Mononuclear cell (primary cell): ENCODE measurements around the gene LPXN. TPM values are rescaled to one million over a fixed set of nuclear protein-coding genes. Genes with fewer than 3 reads are reported as not detected.

Experiments
- H3K27me3 ChIP-seq: 2 replicates; pipeline ENCODE4 v1.6.0; 2011; ENCODE audit warnings: low read length, control low read depth; ENCODE audit not compliant: insufficient read depth
- H3K4me1 ChIP-seq: 2 replicates; pipeline ENCODE4 v1.5.1; 2011; ENCODE audit warnings: mild to moderate bottlenecking, low read length, control low read depth; ENCODE audit not compliant: insufficient read depth
- H3K4me3 ChIP-seq: 2 replicates; pipeline ENCODE4 v1.5.1; 2011; ENCODE audit warnings: mild to moderate bottlenecking, low read length, moderate library complexity
- H3K9me3 ChIP-seq: 2 replicates; pipeline ENCODE4 v1.5.1; 2011; ENCODE audit warnings: low read depth, mild to moderate bottlenecking, control low read depth, low read length
- total RNA-seq: library from RNA; depleted of rRNA; stranded (reverse); fragments of >200 nt; gene quantifications from one replicate; pipeline ENCODE4 v1.2.3, GENCODE V29; 2012

LPXN gene
- total RNA-seq, 1 donor: 50.8 TPM

GRCh38 chr11:58509748-58510147, 65.9 kb downstream of the LPXN start:
- Histone ChIP-seq H3K27me3 (no peaks in the 10 kb centered on the region), H3K4me1 (peaks cover 8% of the 10 kb centered on the region), H3K9me3 (no peaks in the 10 kb centered on the region), H3K4me3 (no peak overlapping the region)

- no peaks in the 10 kb centered on the region for H3K9me3 ChIP-seq
- H3K27me3 ChIP-seq: no peaks in the 10 kb centered on the region
- no peak overlapping the region for H3K4me3 ChIP-seq
- peaks cover 8% of the 10 kb centered on the region for H3K4me1 ChIP-seq
Observed at GRCh38 chr11:58508814-58509213, 66.8 kb downstream of the LPXN start.

GRCh38 chr11:58508005-58508404, 67.7 kb downstream of the LPXN start, which contains the start of gene OR5B21:
OR5B21 (minus strand) TSS chr11:58508105; CDS start chr11:58508105, 0 bp downstream.
- Histone ChIP-seq H3K4me1 (peaks cover 8% of the 10 kb centered on the region), H3K9me3 (no peaks in the 10 kb centered on the region), H3K4me3 (no peak within 1 kb of the TSS)

GRCh38 chr11:58507355-58507754, 68.3 kb downstream of the LPXN start:
- H3K4me3 ChIP-seq: no peak overlapping the region
- no peaks in the 10 kb centered on the region for H3K9me3 ChIP-seq
- H3K4me1 ChIP-seq: peaks cover 8% of the 10 kb centered on the region
- H3K27me3 ChIP-seq: no peaks in the 10 kb centered on the region

More at GRCh38 chr11:58508005-58508404, 67.7 kb downstream of the LPXN start, which contains the start of gene OR5B21:
- no peaks in the 10 kb centered on the region for H3K27me3 ChIP-seq

GRCh38 chr11:58506935-58507334, 68.7 kb downstream of the LPXN start:
- no peaks in the 10 kb centered on the region for H3K9me3 ChIP-seq
- H3K4me3 ChIP-seq: no peak overlapping the region
- no peaks in the 10 kb centered on the region for H3K27me3 ChIP-seq
- peaks cover 8% of the 10 kb centered on the region for H3K4me1 ChIP-seq

GRCh38 chr11:58505849-58506248, 69.8 kb downstream of the LPXN start:
- Histone ChIP-seq H3K4me1 (peaks cover 8% of the 10 kb centered on the region), H3K4me3 (no peak overlapping the region), H3K9me3 (no peaks in the 10 kb centered on the region)

GRCh38 chr11:58504232-58504631, 71.4 kb downstream of the LPXN start:
- H3K4me3 ChIP-seq: no peak overlapping the region
- no peaks in the 10 kb centered on the region for H3K27me3 ChIP-seq
- H3K9me3 ChIP-seq: no peaks in the 10 kb centered on the region
- peaks cover 8% of the 10 kb centered on the region for H3K4me1 ChIP-seq

More at GRCh38 chr11:58505849-58506248, 69.8 kb downstream of the LPXN start:
- H3K27me3 ChIP-seq: no peaks in the 10 kb centered on the region

- Histone ChIP-seq H3K4me1 (peaks cover 15% of the 10 kb centered on the region), H3K27me3 (no peaks in the 10 kb centered on the region), H3K9me3 (no peaks in the 10 kb centered on the region), H3K4me3 (no peak overlapping the region)
Observed at GRCh38 chr11:58503361-58503856, 72.2 kb downstream of the LPXN start.

- Histone ChIP-seq H3K4me1 (peaks cover 16% of the 10 kb centered on the region), H3K9me3 (no peaks in the 10 kb centered on the region), H3K27me3 (no peaks in the 10 kb centered on the region), H3K4me3 (no peak overlapping the region)
Observed at GRCh38 chr11:58502004-58502403, 73.7 kb downstream of the LPXN start.

- no peaks in the 10 kb centered on the region for H3K27me3 ChIP-seq
- H3K4me3 ChIP-seq: no peak overlapping the region
- H3K4me1 ChIP-seq: peaks cover 15% of the 10 kb centered on the region
- H3K9me3 ChIP-seq: no peaks in the 10 kb centered on the region
Observed at GRCh38 chr11:58498464-58498863, 77.2 kb downstream of the LPXN start.

- Histone ChIP-seq H3K27me3 (no peaks in the 10 kb centered on the region), H3K4me3 (no peak overlapping the region), H3K4me1 (peaks cover 15% of the 10 kb centered on the region), H3K9me3 (no peaks in the 10 kb centered on the region)
Observed at GRCh38 chr11:58497951-58498350, 77.7 kb downstream of the LPXN start.

- Histone ChIP-seq H3K4me1 (peaks cover 15% of the 10 kb centered on the region), H3K4me3 (no peak overlapping the region), H3K27me3 (no peaks in the 10 kb centered on the region), H3K9me3 (no peaks in the 10 kb centered on the region)
Observed at GRCh38 chr11:58495906-58496305, 79.8 kb downstream of the LPXN start.

GRCh38 chr11:58494101-58494500, 81.6 kb downstream of the LPXN start:
- Histone ChIP-seq H3K9me3 (no peaks in the 10 kb centered on the region), H3K27me3 (no peaks in the 10 kb centered on the region), H3K4me1 (peaks cover 13% of the 10 kb centered on the region), H3K4me3 (no peak overlapping the region)

- peaks cover 10% of the 10 kb centered on the region for H3K4me1 ChIP-seq
- H3K27me3 ChIP-seq: no peaks in the 10 kb centered on the region
- H3K4me3 ChIP-seq: no peak overlapping the region
- no peaks in the 10 kb centered on the region for H3K9me3 ChIP-seq
Observed at GRCh38 chr11:58493676-58494075, 82.0 kb downstream of the LPXN start.

GRCh38 chr11:58490827-58491226, 84.8 kb downstream of the LPXN start:
- H3K4me3 ChIP-seq: no peak overlapping the region
- no peaks in the 10 kb centered on the region for H3K27me3 ChIP-seq
- no peaks in the 10 kb centered on the region for H3K9me3 ChIP-seq
- H3K4me1 ChIP-seq: no peaks in the 10 kb centered on the region

GRCh38 chr11:58487170-58487569, 88.5 kb downstream of the LPXN start:
- no peaks in the 10 kb centered on the region for H3K27me3 ChIP-seq
- H3K9me3 ChIP-seq: no peaks in the 10 kb centered on the region
- no peaks in the 10 kb centered on the region for H3K4me1 ChIP-seq
- H3K4me3 ChIP-seq: no peak overlapping the region
